Stimulated activated memory B cell treated with anti-CD40 and anti-IgM and Interleukin-4, amounts not matched to agents 10 μg/mL and 1 μg/mL and 100 μg/mL, for 72 hours (primary cell): Measurements from ENCODE around the gene PCDHGA8.
"Not testable (repeated sequence)": the region's sequence is repeated elsewhere in the genome, so short reads cannot be mapped to it uniquely, and the experiment has no call there.

Experiments used
- ATAC-seq: fragments of 150-1000 bp; cut with Tn5 transposase; 2 replicates; pipeline ENCODE4 v1.10.0; 2021
- H3K27ac Mint-ChIP-seq: one replicate; pipeline ENCODE4 v1.8.0; 2022; ENCODE audit warnings: mild to moderate bottlenecking, mixed read lengths
- H3K27me3 Mint-ChIP-seq: one replicate; pipeline ENCODE4 v1.8.0; 2022; ENCODE audit warnings: mixed read lengths
- H3K36me3 Mint-ChIP-seq: one replicate; pipeline ENCODE4 v1.8.0; 2022; ENCODE audit warnings: mixed read lengths
- H3K4me1 Mint-ChIP-seq: one replicate; pipeline ENCODE4 v1.8.0; 2022; ENCODE audit warnings: mixed read lengths
- H3K4me3 Mint-ChIP-seq: one replicate; pipeline ENCODE4 v1.8.0; 2022; ENCODE audit warnings: mild to moderate bottlenecking, moderate library complexity, mixed read lengths
- H3K9me3 Mint-ChIP-seq: one replicate; pipeline ENCODE4 v1.8.0; 2022; ENCODE audit warnings: mixed read lengths

Gene PCDHGA8

GRCh38 chr5:141432308-141432707, 39.9 kb downstream of the PCDHGA8 start:
- H3K27ac Mint-ChIP-seq = peak overlapping the region; percentile 31
- H3K4me3 Mint-ChIP-seq = peak overlapping the region; percentile 77
- H3K36me3 Mint-ChIP-seq = peaks cover 20% of the 10 kb centered on the region

GRCh38 chr5:141432726-141433125, 40.3 kb downstream of the PCDHGA8 start:
- Mint-ChIP-seq H3K27me3 (peaks cover 42% of the 10 kb centered on the region), H3K4me1 (peaks cover 19% of the 10 kb centered on the region), H3K36me3 (peaks cover 18% of the 10 kb centered on the region)
- H3K9me3 Mint-ChIP-seq, H3K4me3 Mint-ChIP-seq, ATAC-seq, H3K27ac Mint-ChIP-seq: not testable (repeated sequence)

More at GRCh38 chr5:141432308-141432707, 39.9 kb downstream of the PCDHGA8 start:
- H3K27me3 Mint-ChIP-seq = peaks cover 42% of the 10 kb centered on the region
- peaks cover 19% of the 10 kb centered on the region for H3K4me1 Mint-ChIP-seq
- ATAC-seq, H3K9me3 Mint-ChIP-seq: not testable (repeated sequence)

GRCh38 chr5:141434006-141434405, 41.6 kb downstream of the PCDHGA8 start:
- peaks cover 32% of the 10 kb centered on the region for H3K27me3 Mint-ChIP-seq
- peaks cover 19% of the 10 kb centered on the region for H3K4me1 Mint-ChIP-seq
- H3K4me3 Mint-ChIP-seq = no peak overlapping the region
- H3K36me3 Mint-ChIP-seq = peaks cover 9% of the 10 kb centered on the region
- ATAC-seq = no peak
- peaks cover 6% of the 10 kb centered on the region for H3K9me3 Mint-ChIP-seq
- no peak overlapping the region for H3K27ac Mint-ChIP-seq

- ATAC-seq = no peak
- peaks cover 13% of the 10 kb centered on the region for H3K27me3 Mint-ChIP-seq
- peaks cover 9% of the 10 kb centered on the region for H3K36me3 Mint-ChIP-seq
- H3K4me1 Mint-ChIP-seq = peaks cover under 1% of the 10 kb centered on the region
- H3K9me3 Mint-ChIP-seq = peaks cover 7% of the 10 kb centered on the region
- H3K27ac Mint-ChIP-seq = no peak overlapping the region
- no peak overlapping the region for H3K4me3 Mint-ChIP-seq
Observed at GRCh38 chr5:141437221-141437620, 44.8 kb downstream of the PCDHGA8 start.

- no peaks in the 10 kb centered on the region for H3K36me3 Mint-ChIP-seq
- no peaks in the 10 kb centered on the region for H3K27me3 Mint-ChIP-seq
- ATAC-seq = no peak
- H3K4me3 Mint-ChIP-seq = no peak overlapping the region
- no peak overlapping the region for H3K27ac Mint-ChIP-seq
- peaks cover 3% of the 10 kb centered on the region for H3K9me3 Mint-ChIP-seq
- peaks cover 5% of the 10 kb centered on the region for H3K4me1 Mint-ChIP-seq
Observed at GRCh38 chr5:141439411-141440141, 47.1 kb downstream of the PCDHGA8 start.

GRCh38 chr5:141440341-141440740, 47.9 kb downstream of the PCDHGA8 start:
- peaks cover 3% of the 10 kb centered on the region for H3K27me3 Mint-ChIP-seq
- no peak overlapping the region for H3K4me3 Mint-ChIP-seq
- H3K4me1 Mint-ChIP-seq = peaks cover 5% of the 10 kb centered on the region

GRCh38 chr5:141441571-141442170, 49.2 kb downstream of the PCDHGA8 start:
- Mint-ChIP-seq H3K36me3 (no peaks in the 10 kb centered on the region), H3K27me3 (peaks cover 12% of the 10 kb centered on the region), H3K9me3 (peaks cover 3% of the 10 kb centered on the region), H3K4me3 (no peak overlapping the region), H3K27ac (no peak overlapping the region), H3K4me1 (peaks cover 5% of the 10 kb centered on the region)
- no peak for ATAC-seq

More at GRCh38 chr5:141440341-141440740, 47.9 kb downstream of the PCDHGA8 start:
- H3K36me3 Mint-ChIP-seq = no peaks in the 10 kb centered on the region
- H3K27ac Mint-ChIP-seq = no peak overlapping the region
- peaks cover 3% of the 10 kb centered on the region for H3K9me3 Mint-ChIP-seq
- ATAC-seq = no peak
